Neuron (in vitro differentiated cells): ENCODE data around the gene OVCH2.
"Not testable (repeated sequence)": the region's sequence is repeated elsewhere in the genome, so short reads cannot be mapped to it uniquely, and the experiment has no call there.

ENCODE experiments used
- H2AFZ ChIP-seq: one replicate; pipeline ENCODE4 v1.6.1; 2013; ENCODE audit warnings: low read depth, mild to moderate bottlenecking, inconsistent platforms, low read length, moderate library complexity
- H3K27me3 ChIP-seq: one replicate; pipeline ENCODE4 v1.6.1; 2013; ENCODE audit warnings: low read length; ENCODE audit not compliant: insufficient read depth
- H3K36me3 ChIP-seq: one replicate; pipeline ENCODE4 v1.6.1; 2013; ENCODE audit warnings: low read length; ENCODE audit not compliant: insufficient read depth
- H3K4me1 ChIP-seq: one replicate; pipeline ENCODE4 v1.6.1; 2013; ENCODE audit warnings: low read length; ENCODE audit not compliant: insufficient read depth
- H3K4me3 ChIP-seq: 2 replicates; pipeline ENCODE4 v1.5.1; 2013; ENCODE audit warnings: mild to moderate bottlenecking, low read length, moderate library complexity
- H3K9me3 ChIP-seq: one replicate; pipeline ENCODE4 v1.6.1; 2013; ENCODE audit warnings: low read length

The OVCH2 gene

DNA sequence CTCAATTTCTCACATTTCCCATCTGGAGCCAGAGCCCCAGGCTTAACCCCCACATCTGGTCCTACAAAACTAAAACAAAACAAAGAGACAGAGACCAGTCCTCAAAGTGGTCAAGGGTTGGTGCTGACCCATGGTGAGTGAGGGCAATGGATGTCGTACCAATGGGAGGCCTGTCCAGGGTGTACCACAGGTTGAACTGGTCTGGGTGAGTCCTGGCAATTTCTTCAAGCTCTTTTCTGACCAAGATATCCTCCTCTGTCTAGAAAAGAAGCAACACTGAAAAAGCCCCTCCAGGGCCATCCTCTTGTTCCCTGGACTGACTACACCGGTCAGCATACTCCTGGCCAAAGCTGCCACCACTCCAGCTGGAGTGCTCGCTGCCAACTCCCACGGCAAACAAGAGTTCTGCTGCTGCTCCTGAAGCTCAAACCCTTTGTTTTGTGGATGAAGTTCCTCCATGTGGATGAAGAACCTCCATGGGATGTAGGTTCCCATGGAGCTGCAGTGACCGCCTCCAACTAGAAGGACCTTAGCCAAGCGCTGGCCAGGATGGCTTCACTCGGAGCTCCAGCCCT lies 39.9 kb downstream of the OVCH2 start:
- peaks cover 18% of the 10 kb centered on the region for H3K4me1 ChIP-seq
- no peak overlapping the region for H2AFZ ChIP-seq
- no peak overlapping the region for H3K4me3 ChIP-seq
- no peaks in the 10 kb centered on the region for H3K36me3 ChIP-seq
- no peaks in the 10 kb centered on the region for H3K9me3 ChIP-seq
- no peaks in the 10 kb centered on the region for H3K27me3 ChIP-seq

DNA sequence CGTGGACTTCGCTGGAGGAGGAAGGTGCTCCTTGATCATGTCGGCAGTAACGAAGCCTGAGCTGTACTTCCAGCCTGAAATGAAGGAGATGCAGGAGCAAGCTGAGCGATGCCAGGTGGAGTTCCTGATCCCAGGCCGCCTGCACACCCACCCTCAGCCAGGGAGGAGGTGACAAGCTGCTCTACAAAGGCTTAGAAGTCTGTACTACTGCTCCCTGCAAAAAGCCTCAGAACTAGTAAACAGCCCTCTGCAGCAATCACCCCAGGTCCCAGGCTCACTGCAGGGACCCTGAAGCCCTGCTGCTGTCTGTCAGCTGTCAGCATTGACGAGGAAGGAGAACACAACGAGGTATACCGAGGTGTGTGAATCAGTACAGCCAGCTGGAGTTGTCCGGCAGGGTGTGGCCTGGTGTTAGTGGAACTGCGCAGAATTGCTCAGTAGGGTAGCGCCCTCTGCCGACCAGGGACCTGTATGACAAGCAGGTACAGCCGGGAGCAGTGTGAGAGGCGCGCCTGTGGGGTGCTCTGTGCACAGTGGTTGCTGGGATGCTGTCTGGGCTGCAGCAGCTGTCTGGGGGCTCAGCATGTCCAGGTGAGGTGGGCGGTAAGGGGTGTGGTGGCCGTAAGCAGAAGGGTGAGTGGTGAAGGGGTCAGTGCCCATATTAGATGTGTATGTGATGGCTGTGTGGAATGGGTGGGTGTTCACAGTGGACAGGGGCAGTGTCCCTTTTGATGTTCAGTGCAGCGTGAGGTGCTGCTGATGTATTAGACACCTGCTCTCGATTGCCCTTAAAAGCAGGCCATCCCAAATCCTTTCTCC lies 40.6 kb downstream of the OVCH2 start:
- H3K4me1 ChIP-seq: peaks cover 18% of the 10 kb centered on the region
- no peaks in the 10 kb centered on the region for H3K9me3 ChIP-seq

DNA sequence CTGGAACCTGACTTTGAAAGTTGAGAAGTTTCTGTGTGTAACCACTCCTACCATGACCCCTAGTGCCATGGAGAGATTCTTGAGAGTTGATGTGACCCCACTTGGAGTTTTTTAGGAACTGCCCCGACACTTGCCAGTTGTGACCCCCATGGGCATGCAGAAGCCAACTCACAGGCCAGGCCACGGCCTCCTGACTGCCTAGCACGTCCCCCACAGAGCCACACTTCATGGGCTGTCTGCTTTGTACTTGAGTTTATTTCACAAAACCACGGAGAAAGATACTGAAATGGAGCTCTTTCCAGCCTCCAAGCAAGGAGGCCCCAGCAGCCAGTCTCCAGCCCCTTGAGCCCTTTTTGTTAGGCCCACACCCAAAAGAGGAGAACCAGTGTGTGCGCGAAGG lies 41.4 kb downstream of the OVCH2 start:
- peaks cover 18% of the 10 kb centered on the region for H3K4me1 ChIP-seq

More for the DNA sequence above, 40.6 kb downstream of the OVCH2 start:
- H3K27me3 ChIP-seq: no peaks in the 10 kb centered on the region
- H3K4me3 ChIP-seq: no peak overlapping the region
- H3K36me3 ChIP-seq: no peaks in the 10 kb centered on the region
- H2AFZ ChIP-seq: no peak overlapping the region

DNA sequence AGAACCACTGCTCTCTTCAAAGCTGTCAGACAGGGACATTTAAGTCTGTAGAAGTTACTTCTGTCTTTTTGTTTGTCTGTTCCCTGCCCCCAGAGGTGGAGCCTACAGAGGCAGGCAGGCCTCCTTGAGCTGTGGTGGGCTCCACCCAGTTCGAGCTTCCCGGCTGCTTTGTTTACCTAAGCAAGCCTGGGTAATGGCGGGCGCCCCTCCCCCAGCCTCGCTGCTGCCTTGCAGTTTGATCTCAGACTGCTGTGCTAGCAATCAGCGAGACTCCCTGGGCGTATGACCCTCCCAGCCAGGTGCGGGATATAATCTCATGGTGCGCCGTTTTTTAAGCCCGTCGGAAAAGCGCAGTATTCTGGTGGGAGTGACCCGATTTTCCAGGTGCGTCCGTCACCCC lies 42.7 kb downstream of the OVCH2 start:
- H3K4me3 ChIP-seq, H3K4me1 ChIP-seq, H3K36me3 ChIP-seq, H3K27me3 ChIP-seq, H2AFZ ChIP-seq, H3K9me3 ChIP-seq: not testable (repeated sequence)

More for the DNA sequence above, 41.4 kb downstream of the OVCH2 start:
- Histone ChIP-seq H3K4me3 (no peak overlapping the region), H2AFZ (no peak overlapping the region), H3K27me3 (no peaks in the 10 kb centered on the region), H3K36me3 (no peaks in the 10 kb centered on the region), H3K9me3 (no peaks in the 10 kb centered on the region)

DNA sequence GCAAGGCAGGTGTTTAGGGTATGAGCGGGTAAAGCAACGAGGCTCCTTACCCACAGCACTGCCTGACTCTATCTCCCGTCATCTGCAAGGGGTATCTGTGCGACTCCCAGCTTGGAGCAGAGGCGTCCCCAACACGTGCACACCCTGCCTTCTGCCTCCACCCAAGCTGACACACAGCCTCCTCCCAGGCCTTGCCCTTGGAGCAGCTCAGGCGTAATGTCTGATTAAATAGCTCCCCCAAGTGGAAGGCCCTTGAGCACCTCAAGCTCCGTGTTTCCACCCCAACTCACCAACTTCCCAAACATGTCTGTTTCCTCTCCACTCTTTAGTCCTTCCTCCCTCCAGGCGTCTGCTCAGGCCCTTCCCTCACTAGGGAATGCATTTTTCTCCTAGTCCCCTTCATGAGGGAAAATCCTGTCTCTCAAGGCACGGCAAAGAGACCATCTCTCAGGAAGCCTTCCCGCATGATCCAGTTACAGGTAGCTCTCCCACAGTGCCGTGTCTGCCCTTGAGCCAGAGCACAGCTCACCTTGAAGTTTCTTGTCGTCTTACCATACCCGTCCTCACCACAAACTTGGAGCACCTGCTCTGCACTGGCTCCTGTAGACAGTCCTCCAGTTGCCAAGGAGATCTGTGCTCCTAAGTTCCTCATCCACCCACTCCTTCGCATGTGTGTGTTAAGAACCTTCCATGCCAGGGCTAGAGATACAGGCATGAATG lies 48.8 kb downstream of the OVCH2 start:
- no peak overlapping the region for H2AFZ ChIP-seq
- H3K27me3 ChIP-seq: no peaks in the 10 kb centered on the region
- no peak overlapping the region for H3K4me3 ChIP-seq
- H3K9me3 ChIP-seq: no peaks in the 10 kb centered on the region
- H3K4me1 ChIP-seq: no peaks in the 10 kb centered on the region
- no peaks in the 10 kb centered on the region for H3K36me3 ChIP-seq

DNA sequence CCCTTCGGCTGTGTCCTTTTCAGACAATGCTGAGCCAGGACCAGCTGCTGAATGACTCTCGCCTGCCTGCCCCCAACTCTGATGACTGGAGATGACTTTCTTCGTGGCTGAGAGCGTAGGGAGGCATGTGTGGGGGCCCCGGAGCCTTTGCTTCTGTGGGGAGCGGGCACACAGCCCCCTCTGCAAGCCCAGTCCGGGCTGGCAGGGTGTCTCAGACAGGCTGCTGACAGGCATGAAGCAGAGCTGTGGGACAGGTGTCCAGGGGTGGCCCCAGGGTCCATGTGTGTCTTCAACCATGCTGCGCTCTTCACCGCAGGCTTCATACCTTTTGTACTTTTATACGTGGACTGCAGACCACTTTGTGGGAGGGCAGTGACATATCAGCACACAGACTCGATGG lies 49.6 kb downstream of the OVCH2 start:
- Histone ChIP-seq H3K27me3 (no peaks in the 10 kb centered on the region), H3K36me3 (no peaks in the 10 kb centered on the region)

DNA sequence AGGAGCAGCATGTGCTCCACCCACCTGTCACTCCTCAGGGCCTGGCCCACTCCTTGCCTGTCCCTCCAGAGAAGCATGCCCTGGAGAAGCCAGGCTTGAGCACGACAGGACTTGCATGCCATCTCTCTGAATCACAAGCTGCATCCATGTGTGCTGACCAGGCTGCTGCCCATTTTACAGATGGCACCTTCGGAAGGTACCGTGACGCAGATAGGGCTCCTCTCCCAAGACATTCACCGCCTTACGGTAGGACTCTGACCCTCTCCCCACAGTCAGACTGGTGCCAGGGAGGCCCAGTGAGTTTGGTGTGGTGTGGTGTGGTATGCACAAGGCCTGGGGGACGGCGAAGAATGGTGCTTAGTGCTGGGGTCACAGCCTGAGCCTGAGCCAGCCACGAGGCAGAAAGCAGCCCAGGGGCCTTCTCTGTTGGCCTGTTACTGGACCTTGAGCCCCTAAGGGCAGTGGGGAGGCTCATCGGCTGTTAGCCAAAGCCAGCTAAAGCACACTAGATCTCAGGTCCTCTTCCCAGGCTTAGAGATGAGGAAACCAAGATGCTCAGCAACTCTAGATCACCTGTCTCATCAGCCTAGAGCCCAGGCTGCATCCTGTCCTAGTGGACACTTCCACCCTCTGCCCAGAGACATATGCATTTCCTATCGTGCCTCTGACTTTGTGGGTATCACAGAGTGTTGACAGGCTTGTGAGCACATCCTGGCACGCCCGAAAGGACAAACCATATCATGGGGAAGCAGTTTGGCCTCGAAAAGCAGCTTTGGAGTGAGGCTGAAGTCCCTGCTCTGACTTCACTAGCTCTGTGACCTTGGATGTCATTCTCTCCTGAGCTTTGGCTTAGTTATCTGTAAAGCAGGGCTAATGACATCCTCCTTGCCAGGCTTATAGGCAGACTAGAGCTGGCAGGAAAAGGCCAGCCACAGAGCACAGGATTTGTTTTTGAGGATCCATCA lies 50.7 kb downstream of the OVCH2 start:
- H2AFZ ChIP-seq: no peak overlapping the region
- H3K36me3 ChIP-seq: no peaks in the 10 kb centered on the region
- no peaks in the 10 kb centered on the region for H3K27me3 ChIP-seq
- no peaks in the 10 kb centered on the region for H3K9me3 ChIP-seq
- H3K4me3 ChIP-seq: no peak overlapping the region
- H3K4me1 ChIP-seq: no peaks in the 10 kb centered on the region

More for the DNA sequence above, 49.6 kb downstream of the OVCH2 start:
- H3K9me3 ChIP-seq: no peaks in the 10 kb centered on the region
- H2AFZ ChIP-seq: no peak overlapping the region
- no peak overlapping the region for H3K4me3 ChIP-seq
- H3K4me1 ChIP-seq: no peaks in the 10 kb centered on the region

DNA sequence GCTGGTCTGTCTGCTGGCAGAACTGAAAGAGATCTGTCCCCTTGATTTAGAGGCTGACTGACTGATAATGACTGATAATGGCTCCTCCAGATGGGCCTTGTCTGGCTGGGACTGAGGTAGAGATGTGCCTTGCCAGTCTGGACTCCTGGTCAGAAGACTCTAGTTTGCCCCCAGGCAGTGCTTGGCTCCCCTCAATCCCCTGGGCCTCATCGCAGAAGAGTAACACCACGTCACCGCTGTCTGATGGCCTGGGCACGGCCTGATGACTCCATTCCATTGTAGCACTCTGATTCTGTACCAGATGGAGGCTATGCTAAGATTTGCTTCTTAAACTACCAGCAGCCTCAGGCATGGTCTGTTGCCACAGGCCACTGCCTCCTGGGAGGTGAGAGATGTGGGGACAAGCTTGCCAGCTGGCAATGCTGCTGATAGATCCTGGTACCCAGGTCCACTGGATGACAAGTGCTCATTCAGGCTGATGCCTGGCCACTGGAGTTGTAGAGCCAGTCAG lies 52.0 kb downstream of the OVCH2 start:
- Histone ChIP-seq H2AFZ (no peak overlapping the region), H3K4me1 (no peaks in the 10 kb centered on the region), H3K9me3 (no peaks in the 10 kb centered on the region), H3K4me3 (no peak overlapping the region), H3K36me3 (no peaks in the 10 kb centered on the region), H3K27me3 (no peaks in the 10 kb centered on the region)

DNA sequence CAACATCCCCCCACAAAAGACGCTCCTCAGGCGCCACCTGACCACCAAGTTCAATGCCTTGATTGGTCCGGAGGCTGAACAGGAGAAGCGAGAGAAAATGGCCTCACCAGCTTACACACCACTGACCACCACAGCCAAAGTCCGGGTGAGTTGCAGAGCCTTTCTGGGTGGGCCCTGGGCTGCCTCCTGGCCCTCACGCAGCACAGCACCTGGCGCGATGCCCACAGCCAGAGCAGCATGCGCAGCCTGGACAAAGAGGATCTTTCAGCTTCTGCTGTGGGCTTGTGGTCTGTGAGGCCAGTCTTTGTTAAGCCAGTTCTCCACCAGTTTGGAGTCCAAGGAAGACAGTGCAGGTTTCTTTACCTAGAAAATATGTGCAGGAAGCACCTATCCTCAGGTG lies 54.6 kb downstream of the OVCH2 start:
- no peak overlapping the region for H2AFZ ChIP-seq
- H3K4me3 ChIP-seq: no peak overlapping the region
- no peaks in the 10 kb centered on the region for H3K9me3 ChIP-seq
- H3K4me1 ChIP-seq: no peaks in the 10 kb centered on the region
- no peaks in the 10 kb centered on the region for H3K36me3 ChIP-seq
- no peaks in the 10 kb centered on the region for H3K27me3 ChIP-seq

DNA sequence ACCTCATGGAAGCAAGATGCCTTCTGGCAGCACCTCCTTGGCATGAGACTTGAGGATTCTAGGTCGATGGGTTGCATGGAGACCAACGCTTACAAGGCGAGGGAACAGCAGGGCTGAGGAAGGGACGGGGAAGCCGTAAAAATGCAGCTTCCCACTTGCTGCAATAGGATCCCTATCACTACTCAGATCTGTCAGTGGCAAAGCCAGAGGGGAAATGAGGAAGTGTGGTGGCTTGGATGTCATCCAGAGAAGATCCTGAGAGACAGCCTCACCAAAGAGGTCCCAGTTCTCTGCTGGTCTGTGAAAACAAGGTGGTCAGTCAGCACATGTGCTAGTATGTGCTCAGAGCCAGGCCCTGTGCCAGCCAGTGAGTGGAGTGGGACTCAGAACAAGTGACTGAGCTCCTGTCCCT lies 55.1 kb downstream of the OVCH2 start:
- Histone ChIP-seq H3K4me3 (no peak overlapping the region), H3K9me3 (no peaks in the 10 kb centered on the region), H3K27me3 (no peaks in the 10 kb centered on the region), H2AFZ (no peak overlapping the region), H3K36me3 (no peaks in the 10 kb centered on the region), H3K4me1 (no peaks in the 10 kb centered on the region)

DNA sequence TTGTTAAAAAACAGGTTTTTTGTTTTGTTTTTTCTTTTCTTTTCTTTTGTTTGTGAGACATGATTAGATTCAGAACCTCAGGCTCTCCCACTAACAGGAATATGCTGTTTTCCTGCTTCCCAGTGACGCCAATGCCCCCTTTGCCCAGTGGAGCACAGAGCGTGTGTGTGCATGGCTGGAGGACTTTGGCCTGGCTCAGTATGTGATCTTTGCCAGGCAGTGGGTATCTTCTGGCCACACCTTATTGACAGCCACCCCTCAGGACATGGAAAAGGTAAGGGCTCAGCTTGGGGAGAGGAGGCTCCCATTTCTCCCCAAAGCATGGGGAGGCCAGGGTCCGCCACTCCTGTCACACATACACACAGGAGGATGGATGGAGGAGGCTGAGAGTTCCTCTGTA lies 58.0 kb downstream of the OVCH2 start:
- no peaks in the 10 kb centered on the region for H3K27me3 ChIP-seq
- no peaks in the 10 kb centered on the region for H3K36me3 ChIP-seq

DNA sequence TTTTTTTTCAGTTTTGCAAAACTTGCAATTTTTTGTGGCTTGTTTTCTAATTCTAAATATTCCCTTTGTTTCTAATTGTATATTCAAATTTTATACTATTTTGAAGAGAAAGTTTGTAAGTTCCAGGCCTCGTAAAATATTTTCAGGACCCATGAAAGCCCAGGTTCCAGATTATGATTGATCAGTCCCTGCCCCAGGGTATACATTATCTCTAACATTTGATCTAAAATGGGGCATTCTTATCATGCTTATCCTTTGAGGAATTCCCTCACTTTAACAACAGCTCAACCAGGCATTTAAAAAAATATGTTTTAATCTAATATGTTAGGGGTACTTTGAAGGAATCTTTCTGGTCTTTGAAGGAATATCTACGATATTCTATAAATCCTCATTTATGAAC lies 59.4 kb downstream of the OVCH2 start:
- H3K36me3 ChIP-seq: no peaks in the 10 kb centered on the region
- no peak overlapping the region for H2AFZ ChIP-seq
- no peak overlapping the region for H3K4me3 ChIP-seq
- H3K4me1 ChIP-seq: peaks cover 5% of the 10 kb centered on the region
- no peaks in the 10 kb centered on the region for H3K27me3 ChIP-seq
- H3K9me3 ChIP-seq: peaks cover 5% of the 10 kb centered on the region

More for the DNA sequence above, 58.0 kb downstream of the OVCH2 start:
- peaks cover 5% of the 10 kb centered on the region for H3K4me1 ChIP-seq
- H2AFZ ChIP-seq: no peak overlapping the region
- H3K4me3 ChIP-seq: no peak overlapping the region
- H3K9me3 ChIP-seq: no peaks in the 10 kb centered on the region
